Stimulated activated CD4-positive, alpha-beta T cell treated with anti-CD3 and anti-CD28 coated beads, Interleukin-4, amount 100 ng/mL, for 4 hours (primary cell): ENCODE data around the gene KRR1.
"Not testable (repeated sequence)": the region's sequence is repeated elsewhere in the genome, so short reads cannot be mapped to it uniquely, and the experiment has no call there.

Experiments used
- DNase-seq, 2 experiments: peaks; one replicate each; pipeline ENCODE4 v3.0.0-alpha.2; 2020

The KRR1 gene

GRCh38 chr12:75522124-75522523 lies 10.7 kb upstream of the KRR1 start:
- DNase-seq, result not testable (repeated sequence)

GRCh38 chr12:75521224-75521623 lies 9.8 kb upstream of the KRR1 start:
- not testable (repeated sequence) for DNase-seq

- no peak for DNase-seq
These were observed 1.8 kb downstream of the KRR1 start for GRCh38 chr12:75509621-75510020.

GRCh38 chr12:75508159-75508558 lies 3.2 kb downstream of the KRR1 start:
- DNase-seq, result no peak

- no peak for DNase-seq
These were observed 4.3 kb downstream of the KRR1 start for GRCh38 chr12:75507086-75507485.

- no peak for DNase-seq
These were observed 5.6 kb downstream of the KRR1 start for GRCh38 chr12:75505706-75506312.

- no peak for DNase-seq
These were observed 7.5 kb downstream of the KRR1 start for GRCh38 chr12:75503866-75504265.

GRCh38 chr12:75503459-75503858 lies 8.0 kb downstream of the KRR1 start:
- DNase-seq, result no peak

GRCh38 chr12:75491169-75491568 lies 20.2 kb downstream of the KRR1 start:
- no peak for DNase-seq

- DNase-seq, result peak in 1 of 2 experiments; percentile 43
These were observed 21.7 kb downstream of the KRR1 start for GRCh38 chr12:75489613-75490210.

- no peak for DNase-seq
These were observed 22.2 kb downstream of the KRR1 start for GRCh38 chr12:75489187-75489586.

- no peak for DNase-seq
These were observed 22.9 kb downstream of the KRR1 start for GRCh38 chr12:75488553-75488952.

GRCh38 chr12:75487308-75487707 lies 24.1 kb downstream of the KRR1 start:
- DNase-seq, result no peak

- DNase-seq, result not testable (repeated sequence)
These were observed 27.0 kb downstream of the KRR1 start for GRCh38 chr12:75484450-75484849.

GRCh38 chr12:75483431-75483830 lies 28.0 kb downstream of the KRR1 start:
- no peak for DNase-seq

GRCh38 chr12:75482646-75483045 lies 28.8 kb downstream of the KRR1 start:
- DNase-seq, result no peak

GRCh38 chr12:75481774-75482173 lies 29.6 kb downstream of the KRR1 start:
- no peak for DNase-seq

- no peak for DNase-seq
These were observed 30.2 kb downstream of the KRR1 start for GRCh38 chr12:75481013-75481705.

GRCh38 chr12:75480469-75480949 lies 30.9 kb downstream of the KRR1 start, which contains the start of gene GLIPR1:
Gene GLIPR1 (plus strand): TSS chr12:75480755. CDS start chr12:75480881, 126 bp downstream.
- DNase-seq, result peak; percentile 58 to 71

GRCh38 chr12:75479963-75480461 lies 31.4 kb downstream of the KRR1 start:
- DNase-seq, result no peak

- peak in 1 of 2 experiments; percentile 17 for DNase-seq
These were observed 33.2 kb downstream of the KRR1 start for GRCh38 chr12:75478116-75478794.

GRCh38 chr12:75477137-75477536 lies 34.3 kb downstream of the KRR1 start:
- DNase-seq, result no peak

- DNase-seq, result no peak
These were observed 35.3 kb downstream of the KRR1 start for GRCh38 chr12:75476071-75476470.
